Limb (tissue), 2 donors: Measurements from ENCODE around the gene OVAAL.

Experiments used
- DNase-seq, 2 donors: peaks; one replicate each; pipeline ENCODE4 v3.0.0-alpha.2; 2016; ENCODE audit errors: extremely low spot score in 2 of 2

The OVAAL gene

GRCh38 chr1:180558664-180559063 is at the start of gene OVAAL:
Gene OVAAL, plus strand, starts transcription at chr1:180558964.
- DNase-seq = no peak

- no peak for DNase-seq
Observed at GRCh38 chr1:180510882-180511281, 47.9 kb upstream of the OVAAL start.

- DNase-seq = no peak
Observed at GRCh38 chr1:180513531-180513930, 45.2 kb upstream of the OVAAL start.

GRCh38 chr1:180515364-180515763 is 43.4 kb upstream of the OVAAL start:
- DNase-seq = no peak

GRCh38 chr1:180515857-180516388 is 42.8 kb upstream of the OVAAL start:
- DNase-seq = peak; percentile 74 to 85

- DNase-seq = no peak
Observed at GRCh38 chr1:180519846-180520245, 38.9 kb upstream of the OVAAL start.

- no peak for DNase-seq
Observed at GRCh38 chr1:180521474-180522212, 37.1 kb upstream of the OVAAL start.

- DNase-seq = no peak
Observed at GRCh38 chr1:180522213-180522515, 36.6 kb upstream of the OVAAL start.

GRCh38 chr1:180524160-180524914 is 34.4 kb upstream of the OVAAL start:
- DNase-seq = no peak

GRCh38 chr1:180524915-180525714 is 33.6 kb upstream of the OVAAL start:
- DNase-seq = no peak

GRCh38 chr1:180525715-180526039 is 33.1 kb upstream of the OVAAL start:
- DNase-seq = no peak

- no peak for DNase-seq
Observed at GRCh38 chr1:180527101-180527669, 31.6 kb upstream of the OVAAL start.

GRCh38 chr1:180528868-180529470 is 29.8 kb upstream of the OVAAL start:
- DNase-seq = no peak

GRCh38 chr1:180530501-180530900 is 28.3 kb upstream of the OVAAL start:
- no peak for DNase-seq

GRCh38 chr1:180532854-180533253 is 25.9 kb upstream of the OVAAL start:
- DNase-seq = no peak

- DNase-seq = peak; percentile 21 to 72
Observed at GRCh38 chr1:180533266-180533987, 25.3 kb upstream of the OVAAL start.

GRCh38 chr1:180534214-180534613 is 24.6 kb upstream of the OVAAL start:
- no peak for DNase-seq

GRCh38 chr1:180535418-180535999 is 23.3 kb upstream of the OVAAL start:
- no peak for DNase-seq

- no peak for DNase-seq
Observed at GRCh38 chr1:180536821-180537372, 21.9 kb upstream of the OVAAL start.

GRCh38 chr1:180539136-180539535 is 19.6 kb upstream of the OVAAL start:
- no peak for DNase-seq
